ENCODE data around the gene ZNF830. TPM values are rescaled to one million over a fixed set of nuclear protein-coding genes. Genes with fewer than 3 reads are reported as not detected.

The ZNF830 gene
- total RNA-seq, 1 experiment from 2014 or later: 21.6 TPM

DNA sequence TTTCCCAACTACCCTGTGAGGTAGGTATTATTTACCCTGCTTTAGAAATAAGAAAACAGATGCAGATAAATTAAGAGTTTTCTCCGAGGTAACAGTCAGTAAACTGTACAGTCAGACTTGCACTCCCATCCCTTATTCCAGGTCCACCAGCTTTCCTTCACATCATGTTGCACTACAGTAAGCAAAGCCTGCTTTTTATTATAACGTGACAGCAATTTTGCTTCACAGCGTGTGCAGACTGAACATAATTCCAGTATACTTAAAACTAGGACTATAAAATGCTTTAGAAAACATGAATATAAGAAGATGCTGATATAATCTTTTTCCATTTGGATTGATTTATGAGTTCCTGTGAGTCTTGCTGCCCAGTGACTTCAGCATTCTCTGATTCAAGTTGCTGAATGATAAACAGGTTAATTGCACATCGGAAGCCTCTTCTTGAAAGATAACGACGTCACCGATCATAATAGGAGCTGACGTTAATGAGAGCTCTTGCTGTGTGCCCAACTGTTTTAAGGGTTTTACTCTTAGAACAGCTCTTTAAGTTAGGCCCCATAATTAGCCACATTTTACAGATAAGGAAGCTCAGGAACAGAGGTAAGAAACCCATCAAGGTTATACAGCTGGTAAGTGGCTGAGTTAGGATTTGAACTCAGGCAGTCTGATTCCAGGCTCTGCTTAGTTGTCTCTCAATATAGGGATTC is 20.4 kb downstream of the ZNF830 start:
- no peak for DNase-seq (ENCODE audit: unreplicated experiment)
- BruUV-seq (replicated peaks): TSS peak; percentile 50
- peaks cover 21% of the 10 kb centered on the region for H3K36me3 Mint-ChIP-seq (ENCODE audit: insufficient read depth, unreplicated experiment)
- ChIA-PET CTCF (interaction anchor here (0.6 to 2.5 kb wide), 19 partner anchors 9 to 933 kb away, joined by 3 to 12 read pairs (median 4); partner anchors contain the start of genes NLE1, RAD51D and UNC45B), POLR2A (interaction anchor here (0.7 to 6.1 kb wide), 20 partner anchors 8 to 274 kb away, joined by 3 to 53 read pairs (median 4); partner anchors contain the start of genes CCT6B, RFFL, SLFN5 and ZNF830)
- peak overlapping the region; percentile 89 for H3K27ac Mint-ChIP-seq (ENCODE audit: low read depth, unreplicated experiment)
- peak overlapping the region; percentile 75 for H3K4me3 Mint-ChIP-seq (ENCODE audit: unreplicated experiment)
- intact Hi-C loops (cut with micrococcal nuclease): loop anchor here (1.0 to 5.0 kb wide), 4 partner anchors 20 to 559 kb away; partner anchors contain the start of genes CCT6B and ZNF830
- TF ChIP-seq, protein P1, sequence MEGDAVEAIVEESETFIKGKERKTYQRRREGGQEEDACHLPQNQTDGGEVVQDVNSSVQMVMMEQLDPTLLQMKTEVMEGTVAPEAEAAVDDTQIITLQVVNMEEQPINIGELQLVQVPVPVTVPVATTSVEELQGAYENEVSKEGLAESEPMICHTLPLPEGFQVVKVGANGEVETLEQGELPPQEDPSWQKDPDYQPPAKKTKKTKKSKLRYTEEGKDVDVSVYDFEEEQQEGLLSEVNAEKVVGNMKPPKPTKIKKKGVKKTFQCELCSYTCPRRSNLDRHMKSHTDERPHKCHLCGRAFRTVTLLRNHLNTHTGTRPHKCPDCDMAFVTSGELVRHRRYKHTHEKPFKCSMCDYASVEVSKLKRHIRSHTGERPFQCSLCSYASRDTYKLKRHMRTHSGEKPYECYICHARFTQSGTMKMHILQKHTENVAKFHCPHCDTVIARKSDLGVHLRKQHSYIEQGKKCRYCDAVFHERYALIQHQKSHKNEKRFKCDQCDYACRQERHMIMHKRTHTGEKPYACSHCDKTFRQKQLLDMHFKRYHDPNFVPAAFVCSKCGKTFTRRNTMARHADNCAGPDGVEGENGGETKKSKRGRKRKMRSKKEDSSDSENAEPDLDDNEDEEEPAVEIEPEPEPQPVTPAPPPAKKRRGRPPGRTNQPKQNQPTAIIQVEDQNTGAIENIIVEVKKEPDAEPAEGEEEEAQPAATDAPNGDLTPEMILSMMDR (IDR thresholded peaks at IDR 0.05; ENCODE audit: unreplicated experiment): no peak
- H3K27me3 Mint-ChIP-seq (ENCODE audit: insufficient read depth, unreplicated experiment): no peaks in the 10 kb centered on the region
- H3K4me1 Mint-ChIP-seq (ENCODE audit: insufficient read depth, unreplicated experiment): peaks cover 27% of the 10 kb centered on the region
- no peaks in the 10 kb centered on the region for H3K9me3 Mint-ChIP-seq (ENCODE audit: unreplicated experiment)

DNA sequence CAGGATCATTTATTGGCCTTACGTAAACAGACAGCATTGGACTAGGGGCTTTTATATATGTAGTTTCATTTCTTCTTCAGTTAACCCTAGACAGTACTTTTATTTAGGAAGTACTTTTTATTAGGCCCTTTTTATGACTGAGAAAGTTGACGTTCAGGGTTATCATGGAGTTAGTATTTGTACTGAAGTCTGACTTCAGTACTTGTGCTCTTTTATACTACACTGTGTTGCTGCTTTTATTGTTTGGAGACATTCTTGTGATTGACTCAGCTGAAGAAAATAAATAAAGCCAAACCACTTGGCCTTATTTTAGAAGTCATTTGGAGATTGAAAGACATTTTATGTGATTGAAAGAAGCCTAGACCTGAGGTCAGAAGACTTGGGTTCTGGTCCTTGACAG is 25.9 kb downstream of the ZNF830 start:
- no peak for DNase-seq (ENCODE audit: unreplicated experiment)
- H3K9me3 Mint-ChIP-seq (ENCODE audit: unreplicated experiment): no peaks in the 10 kb centered on the region
- intact Hi-C loops (cut with micrococcal nuclease): no loop called here
- CTCF ChIA-PET: interaction anchor here (1.4 kb wide), 1 partner anchor 10 kb away, joined by 6 read pairs; no protein-coding TSS in a partner anchor
- no peaks in the 10 kb centered on the region for H3K27me3 Mint-ChIP-seq (ENCODE audit: insufficient read depth, unreplicated experiment)
- H3K27ac Mint-ChIP-seq (ENCODE audit: low read depth, unreplicated experiment): no peak overlapping the region
- POLR2A ChIA-PET: interaction anchor here (0.5 kb wide), 2 partner anchors 96 to 127 kb away, joined by 3 read pairs; no protein-coding TSS in a partner anchor
- BruUV-seq (replicated peaks): no TSS peak
- TF ChIP-seq, protein P1 (IDR thresholded peaks at IDR 0.05; ENCODE audit: unreplicated experiment): no peak
- H3K4me3 Mint-ChIP-seq (ENCODE audit: unreplicated experiment): no peak overlapping the region
- H3K36me3 Mint-ChIP-seq (ENCODE audit: insufficient read depth, unreplicated experiment): peaks cover 69% of the 10 kb centered on the region
- peaks cover 10% of the 10 kb centered on the region for H3K4me1 Mint-ChIP-seq (ENCODE audit: insufficient read depth, unreplicated experiment)

DNA sequence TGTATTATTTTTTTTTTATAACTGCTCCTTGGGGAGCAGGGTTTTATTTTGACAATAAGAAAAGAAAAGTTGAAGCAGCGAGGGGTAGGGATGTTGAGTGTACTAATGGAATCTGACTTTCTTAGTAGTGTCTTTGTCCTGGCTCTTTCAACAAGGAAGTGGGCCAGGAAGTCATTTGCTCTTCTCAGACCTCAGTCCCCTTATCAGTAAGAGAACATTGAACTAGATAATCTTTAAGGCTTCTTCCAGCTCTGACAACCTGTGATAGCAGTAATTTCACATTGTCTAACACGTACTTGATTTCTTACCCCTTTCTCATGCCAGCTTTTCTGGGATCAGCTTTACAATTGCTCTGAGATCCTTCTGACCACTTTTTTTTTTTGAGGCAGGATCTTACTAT is 27.3 kb downstream of the ZNF830 start:
- DNase-seq (ENCODE audit: unreplicated experiment): no peak
- ChIA-PET CTCF (interaction anchor here (0.6 kb wide), 3 partner anchors 22 to 719 kb away, joined by 3 to 4 read pairs (median 3); partner anchors contain the start of gene CCL7), POLR2A (no interaction called here)
- H3K4me3 Mint-ChIP-seq (ENCODE audit: unreplicated experiment): no peak overlapping the region
- peaks cover 67% of the 10 kb centered on the region for H3K36me3 Mint-ChIP-seq (ENCODE audit: insufficient read depth, unreplicated experiment)
- TF ChIP-seq, protein P1 (IDR thresholded peaks at IDR 0.05; ENCODE audit: unreplicated experiment): no peak
- no peak overlapping the region for H3K27ac Mint-ChIP-seq (ENCODE audit: low read depth, unreplicated experiment)
- no peaks in the 10 kb centered on the region for H3K27me3 Mint-ChIP-seq (ENCODE audit: insufficient read depth, unreplicated experiment)
- intact Hi-C loops (cut with micrococcal nuclease): no loop called here
- no TSS peak for BruUV-seq (replicated peaks)
- H3K9me3 Mint-ChIP-seq (ENCODE audit: unreplicated experiment): no peaks in the 10 kb centered on the region
- no peaks in the 10 kb centered on the region for H3K4me1 Mint-ChIP-seq (ENCODE audit: insufficient read depth, unreplicated experiment)

DNA sequence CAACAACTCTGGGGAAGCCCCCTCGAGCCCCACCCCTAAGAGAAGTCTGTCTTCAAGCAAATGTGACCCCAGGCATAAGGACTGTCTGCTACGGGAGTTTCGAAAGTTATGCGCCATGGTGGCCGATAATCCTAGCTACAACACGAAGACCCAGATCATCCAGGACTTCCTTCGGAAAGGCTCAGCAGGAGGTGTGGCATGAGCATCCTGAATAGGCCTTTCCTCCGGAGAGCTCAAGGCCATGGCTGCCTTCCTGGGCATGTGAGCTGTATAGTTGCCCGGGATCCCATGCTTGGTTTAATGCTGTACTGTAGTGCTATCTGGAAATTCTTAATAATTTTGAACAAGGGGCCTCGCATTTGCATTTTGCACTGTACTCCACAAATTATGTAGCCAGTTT is 28.1 kb downstream of the ZNF830 start:
- ChIA-PET POLR2A (no interaction called here), CTCF (interaction anchor here (0.6 to 1.7 kb wide), 2 partner anchors 8 to 238 kb away, joined by 3 to 8 read pairs; partner anchors contain the start of gene LIG3)
- peaks cover 65% of the 10 kb centered on the region for H3K36me3 Mint-ChIP-seq (ENCODE audit: insufficient read depth, unreplicated experiment)
- DNase-seq (ENCODE audit: unreplicated experiment): no peak
- no TSS peak for BruUV-seq (replicated peaks)
- H3K4me3 Mint-ChIP-seq (ENCODE audit: unreplicated experiment): no peak overlapping the region
- no peaks in the 10 kb centered on the region for H3K27me3 Mint-ChIP-seq (ENCODE audit: insufficient read depth, unreplicated experiment)
- no peak overlapping the region for H3K27ac Mint-ChIP-seq (ENCODE audit: low read depth, unreplicated experiment)
- H3K4me1 Mint-ChIP-seq (ENCODE audit: insufficient read depth, unreplicated experiment): no peaks in the 10 kb centered on the region
- H3K9me3 Mint-ChIP-seq (ENCODE audit: unreplicated experiment): no peaks in the 10 kb centered on the region
- intact Hi-C loops (cut with micrococcal nuclease): no loop called here
- TF ChIP-seq, protein P1 (IDR thresholded peaks at IDR 0.05; ENCODE audit: unreplicated experiment): no peak
